Measurements from ENCODE around the gene POLR3GL.

The POLR3GL gene

GRCh38 chr1:145949219-145949618 is 15.3 kb upstream of the POLR3GL start:
- DNase-seq, result no peak

DNA sequence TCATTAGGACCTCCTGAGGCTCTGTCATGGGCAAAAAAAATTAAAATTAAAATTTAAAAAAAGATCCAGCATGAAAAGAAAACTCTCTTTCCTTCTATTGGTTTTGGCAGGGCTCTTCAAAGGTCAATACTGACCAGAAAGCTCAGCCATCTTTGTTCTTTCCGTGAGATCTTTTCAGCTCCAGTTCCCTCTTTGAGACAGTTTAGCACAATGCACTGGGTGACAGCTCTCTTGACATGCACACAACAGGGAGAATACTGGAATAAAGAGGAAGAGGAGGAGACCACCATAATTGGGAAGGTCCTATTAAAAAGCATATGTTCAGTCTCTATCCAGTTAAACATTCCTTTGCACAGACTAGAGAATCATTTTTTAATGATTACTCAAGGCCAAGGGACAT is 13.0 kb upstream of the POLR3GL start:
- no peak for DNase-seq

GRCh38 chr1:145952903-145953302 is 11.6 kb upstream of the POLR3GL start:
- DNase-seq, result no peak

DNA sequence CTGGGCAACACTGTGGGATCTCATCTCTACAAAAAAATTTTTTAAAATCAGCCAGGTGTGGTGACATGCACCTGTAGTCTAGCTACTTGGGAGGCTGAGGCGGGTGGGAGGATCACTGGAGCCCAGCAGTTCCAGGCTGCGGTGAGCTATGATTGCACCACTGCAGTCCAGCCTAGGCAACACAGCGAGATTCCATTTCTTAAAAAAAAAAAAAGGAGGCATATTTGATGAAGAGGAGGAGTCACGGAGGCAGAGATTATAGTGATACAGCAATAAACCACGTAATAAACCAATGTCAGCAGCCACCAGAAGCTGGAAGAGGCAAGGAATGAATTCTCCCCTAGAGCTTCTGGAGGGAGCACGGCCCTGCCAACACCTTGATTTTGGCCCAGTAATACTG is 10.6 kb upstream of the POLR3GL start:
- no peak for DNase-seq

GRCh38 chr1:145955436-145955835 is 9.1 kb upstream of the POLR3GL start:
- DNase-seq, result no peak

- no peak for DNase-seq
Measured at GRCh38 chr1:145956361-145956760, 8.1 kb upstream of the POLR3GL start.

GRCh38 chr1:145956781-145957442 is 7.6 kb upstream of the POLR3GL start:
- peak; percentile 39 for DNase-seq

- DNase-seq, result peak; percentile 98
Measured at GRCh38 chr1:145957443-145958319, 6.8 kb upstream of the POLR3GL start, which contains the start of gene LIX1L. Gene LIX1L (minus strand): TSS chr1:145958017. CDS start chr1:145957927, 90 bp downstream.

DNA sequence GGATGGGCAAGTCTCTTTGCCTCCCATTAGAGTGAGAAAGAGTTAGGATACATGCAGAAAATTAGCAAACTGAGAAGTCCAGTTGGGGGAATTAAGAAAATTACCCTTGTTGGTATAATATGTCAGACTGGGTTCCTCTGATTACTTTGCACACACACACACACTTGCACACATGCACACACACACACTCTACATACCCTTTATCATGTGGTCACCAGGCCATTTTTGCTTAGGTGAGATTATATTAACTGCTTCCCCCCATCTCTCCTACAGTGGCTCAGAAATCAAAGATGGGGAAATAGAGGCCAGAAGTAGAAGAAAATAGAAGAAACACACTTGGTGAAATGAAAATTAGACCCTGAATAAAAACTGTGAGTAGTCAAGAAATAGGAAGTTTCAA is 5.8 kb upstream of the POLR3GL start:
- DNase-seq, result no peak

GRCh38 chr1:145959333-145959732 is 5.2 kb upstream of the POLR3GL start:
- DNase-seq, result no peak

- no peak for DNase-seq
Measured at GRCh38 chr1:145959957-145960467, 4.5 kb upstream of the POLR3GL start.

- DNase-seq, result peak; percentile 60
Measured at GRCh38 chr1:145960468-145961108, 3.9 kb upstream of the POLR3GL start.

GRCh38 chr1:145961109-145961424 is 3.4 kb upstream of the POLR3GL start:
- DNase-seq, result no peak

- DNase-seq, result no peak
Measured at GRCh38 chr1:145961425-145962156, 2.9 kb upstream of the POLR3GL start.

DNA sequence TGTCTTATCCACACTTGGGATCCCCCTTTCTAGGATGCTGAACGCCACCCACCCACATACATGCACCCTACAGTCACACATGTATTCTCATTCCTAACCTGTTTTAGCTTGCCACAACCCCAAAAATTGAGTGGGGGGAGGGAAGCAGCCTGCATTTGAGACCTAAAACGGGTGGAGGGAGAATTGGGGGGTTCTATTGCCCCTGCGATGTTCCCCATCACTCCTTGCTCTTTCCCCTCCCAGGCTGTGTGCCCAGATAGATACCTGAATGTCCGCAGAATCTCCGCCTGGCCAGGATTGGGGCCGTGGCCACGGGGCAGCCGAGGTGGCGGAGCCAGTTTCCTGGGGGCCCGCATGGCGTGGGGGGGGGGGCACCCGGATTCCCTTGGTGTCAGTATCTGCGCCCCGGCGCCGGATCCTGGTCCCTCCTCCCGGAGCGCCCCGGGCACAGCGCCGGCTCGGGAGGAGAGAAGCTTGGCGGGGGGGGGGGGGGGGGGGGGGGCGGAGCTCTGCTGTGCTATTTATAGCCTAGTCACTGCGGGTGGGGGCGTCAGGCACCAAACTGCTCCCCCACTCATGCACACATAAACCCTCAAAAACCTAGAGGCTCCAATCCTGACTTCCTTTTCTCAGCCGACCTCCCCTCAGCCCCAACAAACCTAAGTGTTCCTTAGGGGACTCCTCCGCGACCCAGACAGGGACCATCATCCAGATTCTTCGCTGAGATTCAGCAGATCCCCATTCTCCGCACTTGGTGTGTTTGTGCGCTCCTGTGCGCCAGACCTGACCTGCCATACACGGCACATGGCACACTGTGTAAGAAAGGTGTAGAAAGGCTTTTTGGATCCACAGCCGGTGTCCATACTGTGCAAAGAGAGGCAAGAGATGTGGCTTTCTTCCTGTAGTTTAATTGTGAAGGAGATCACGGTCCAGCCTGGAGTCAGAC is 2.1 kb upstream of the POLR3GL start:
- DNase-seq, result peak; percentile 50

DNA sequence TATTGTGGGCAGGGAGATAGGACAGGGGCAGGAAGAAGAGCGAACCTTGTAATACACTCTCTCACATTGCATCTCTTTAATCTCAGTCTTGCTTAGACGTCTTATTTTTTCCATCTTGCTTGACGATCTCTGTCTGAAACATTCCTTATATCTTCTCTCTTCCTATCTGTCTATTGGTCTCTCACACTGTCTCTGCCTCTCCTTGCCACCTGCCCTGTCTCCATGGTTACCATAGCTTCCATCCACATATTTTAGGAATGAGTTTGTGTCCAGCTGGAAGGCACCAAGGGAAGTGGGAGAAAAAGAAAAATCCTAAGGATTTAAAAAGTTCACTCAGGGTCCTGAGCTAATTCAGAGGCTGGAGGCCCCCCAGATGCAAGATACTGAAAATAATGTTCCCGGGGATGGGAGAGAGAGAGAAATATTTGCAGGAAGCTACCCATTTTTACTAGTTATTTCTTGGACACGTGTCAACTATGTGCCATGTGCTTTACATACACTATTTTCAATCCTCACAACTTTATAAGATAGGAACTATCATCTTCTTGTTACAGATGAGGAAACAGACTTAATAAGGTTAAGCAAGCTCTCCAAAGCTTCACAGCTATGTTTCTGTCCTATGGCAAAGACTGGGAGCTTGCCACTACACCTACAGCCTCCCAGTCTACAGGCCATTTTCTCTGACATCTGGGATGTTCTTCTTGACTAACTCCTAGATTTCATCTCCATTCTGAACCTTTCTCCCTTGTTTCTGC is 1.0 kb upstream of the POLR3GL start:
- DNase-seq, result peak; percentile 80

GRCh38 chr1:145965119-145965744 is 742 bp downstream of the POLR3GL start:
- DNase-seq, result no peak

DNA sequence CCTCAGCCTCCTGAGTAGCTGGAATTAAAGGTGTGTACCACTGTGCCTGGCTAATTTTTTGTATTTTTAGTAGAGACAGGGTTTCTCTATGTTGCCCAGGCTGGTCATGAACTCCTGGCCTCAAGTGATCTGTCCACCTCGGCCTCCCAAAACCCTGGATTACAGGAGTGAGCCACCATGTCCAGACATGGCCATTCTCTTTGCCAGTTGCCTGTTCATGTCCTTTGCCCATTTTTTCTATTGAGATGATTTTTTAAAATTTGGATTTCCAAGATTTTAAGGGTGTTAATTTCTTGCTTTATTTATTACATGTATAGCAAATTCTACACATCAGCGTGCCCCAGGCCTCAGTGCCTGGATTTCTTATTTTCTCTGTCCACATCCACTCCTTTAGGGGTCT is 2.8 kb downstream of the POLR3GL start:
- DNase-seq, result no peak

- no peak for DNase-seq
Measured at GRCh38 chr1:145972580-145972979, 8.1 kb downstream of the POLR3GL start.

DNA sequence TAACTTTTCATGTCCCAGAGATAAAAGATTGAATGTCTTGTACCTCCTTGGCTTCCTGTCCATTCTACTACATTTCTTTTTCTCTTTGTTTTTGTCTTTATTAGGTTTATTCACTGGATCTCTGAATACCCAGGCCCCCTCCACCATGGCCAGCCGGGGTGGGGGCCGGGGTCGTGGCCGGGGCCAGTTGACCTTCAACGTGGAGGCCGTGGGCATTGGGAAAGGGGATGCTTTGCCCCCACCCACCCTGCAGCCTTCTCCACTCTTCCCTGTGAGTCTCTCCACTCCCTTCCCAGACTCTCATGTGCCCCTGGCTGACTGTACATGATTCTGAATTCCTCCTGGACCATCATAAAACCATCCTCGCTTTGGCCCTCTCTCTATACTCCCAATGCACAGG is 10.2 kb downstream of the POLR3GL start:
- no peak for DNase-seq

Measured in fibroblast of skin of scalp (primary cell).